HCT116 (cell line): ENCODE results near the gene ADARB2. TPM values are rescaled to one million over a fixed set of nuclear protein-coding genes. Genes with fewer than 3 reads are reported as not detected.

Experiments
- ATAC-seq: fragments of 200-7000 bp; cut with Tn5 transposase; 2 replicates; pipeline ENCODE4 v1.9.1; 2020; ENCODE audit warnings: mild to moderate bottlenecking, moderate library complexity
- BruUV-seq: library from RNA; stranded (reverse); fragments of 400-500 nt; replicated peaks from 2 replicates; lab custom pipeline; 2021; lab: Mats Ljungman, UMichigan
- CTCF ChIA-PET: fragments of 300-600 bp; sonication (Branson Sonifier 250); formaldehyde crosslinking; loops from one replicate; lab custom pipeline; 2021; ENCODE audit warnings: antibody characterized with exemption; lab: Charles Lee
- POLR2A ChIA-PET: fragments of 300-600, 350-600 bp; sonication (Branson Sonifier 250); formaldehyde crosslinking; loops from one replicate; lab custom pipeline; 2021; ENCODE audit warnings: antibody characterized with exemption; lab: Charles Lee
- RAD21 ChIA-PET, 2 experiments: fragments of 300-600 bp; sonication (Branson Sonifier 250); formaldehyde crosslinking; loops; one replicate each; lab custom pipeline; 2023; ENCODE audit warnings: low total read pairs in 2 of 2; ENCODE audit not compliant: uncharacterized antibody in 2 of 2, unreplicated experiment in 2 of 2, low non-redundant PET in 1 of 2; lab: Charles Lee
- DNase-seq: peaks from one replicate; pipeline ENCODE4 v3.0.0-alpha.2; 2010; ENCODE audit warnings: low read depth, low spot score
- H2AFZ ChIP-seq: fragments of 200-600 bp; shearing (Covaris generic), sonication (generic); 2 replicates; pipeline ENCODE4 v1.6.1; 2017; ENCODE audit warnings: low read depth, mixed run types, mixed read lengths, antibody characterized with exemption, low read length; ENCODE audit not compliant: poor library complexity, severe bottlenecking
- H3K27ac ChIP-seq: 2 replicates; pipeline ENCODE4 v1.5.1; 2012; ENCODE audit warnings: low read depth, low read length
- H3K27me3 ChIP-seq: fragments of 200-600 bp; sonication (generic); 2 replicates; pipeline ENCODE4 v1.6.1; 2016; ENCODE audit warnings: mixed run types, low read length, mixed read lengths; ENCODE audit not compliant: insufficient read depth
- H3K36me3 ChIP-seq, 2 experiments: fragments of 200-500 bp in 1 of 2; fragments of 200-600 bp in 1 of 2; sonication (Bioruptor generic) in 1 of 2; sonication (generic) in 1 of 2; 2 replicates each; pipeline versions ENCODE4 v1.5.1 to v1.6.1; 2014 to 2016; ENCODE audit warnings: low read length in 2 of 2, inconsistent platforms in 1 of 2, mixed read lengths in 1 of 2, mixed run types in 1 of 2; ENCODE audit not compliant: insufficient read depth in 2 of 2, control insufficient read depth in 1 of 2
- H3K4me1 ChIP-seq, 2 experiments: fragments of 200-600 bp in 1 of 2; sonication (generic) in 1 of 2; 2 replicates each; pipeline versions ENCODE4 v1.5.1 to v1.6.1; 2012 to 2017; ENCODE audit warnings: low read length in 2 of 2, inconsistent platforms in 1 of 2, mild to moderate bottlenecking in 1 of 2, mixed read lengths in 1 of 2, mixed run types in 1 of 2, moderate library complexity in 1 of 2; ENCODE audit not compliant: insufficient read depth in 2 of 2, control insufficient read depth in 1 of 2
- H3K4me2 ChIP-seq: fragments of 200-600 bp; sonication (generic); 2 replicates; pipeline ENCODE4 v1.6.1; 2017; ENCODE audit warnings: mixed run types, low read length, mixed read lengths
- H3K4me3 ChIP-seq, 2 experiments: fragments of 200-600 bp in 1 of 2; sonication (generic) in 1 of 2; replicated peaks in 1 of 2; 2 replicates each; pipeline ENCODE4 v1.5.1; 2011 to 2016; ENCODE audit warnings: low read length in 2 of 2, control low read depth in 1 of 2, low read depth in 1 of 2, mild to moderate bottlenecking in 1 of 2, mixed read lengths in 1 of 2, mixed run types in 1 of 2
- H3K79me2 ChIP-seq: fragments of 200-600 bp; sonication (generic); 2 replicates; pipeline ENCODE4 v1.6.1; 2017; ENCODE audit warnings: mild to moderate bottlenecking, mixed run types, low read length, moderate library complexity, mixed read lengths; ENCODE audit not compliant: insufficient read depth
- H3K9ac ChIP-seq: fragments of 200-600 bp; sonication (generic); 2 replicates; pipeline ENCODE4 v1.6.1; 2016; ENCODE audit warnings: low read length, mixed read lengths
- H3K9me2 ChIP-seq: fragments of 200-600 bp; sonication (generic), shearing (Covaris generic); 2 replicates; pipeline ENCODE4 v1.6.1; 2017; ENCODE audit warnings: mixed run types, mild to moderate bottlenecking, moderate library complexity; ENCODE audit not compliant: insufficient read depth
- H3K9me3 ChIP-seq, 2 experiments: fragments of 200-500 bp in 1 of 2; fragments of 200-600 bp in 1 of 2; sonication (Bioruptor generic) in 1 of 2; sonication (generic) in 1 of 2; 2 replicates each; pipeline ENCODE4 v1.6.1; 2014 to 2017; ENCODE audit warnings: low read length in 2 of 2, mixed read lengths in 2 of 2, inconsistent platforms in 1 of 2, low read depth in 1 of 2, mild to moderate bottlenecking in 1 of 2, mixed run types in 1 of 2, moderate library complexity in 1 of 2; ENCODE audit not compliant: control insufficient read depth in 1 of 2, insufficient read depth in 1 of 2
- H4K20me1 ChIP-seq: fragments of 200-600 bp; sonication (generic), shearing (Covaris generic); 2 replicates; pipeline ENCODE4 v1.6.1; 2017; ENCODE audit warnings: mixed run types, mild to moderate bottlenecking, moderate library complexity; ENCODE audit not compliant: insufficient read depth
- CBX3 ChIP-seq: IDR thresholded peaks from 2 replicates; pipeline ENCODE4 v1.6.1; 2012; ENCODE audit warnings: low read depth
- CEBPB ChIP-seq: IDR thresholded peaks from 2 replicates; pipeline ENCODE4 v1.6.1; 2012; ENCODE audit warnings: low read depth
- EGR1 ChIP-seq: IDR thresholded peaks from 2 replicates; pipeline ENCODE4 v1.6.1; 2012; ENCODE audit warnings: low read depth
- EZH2 ChIP-seq: fragments of 200-600 bp; sonication (generic); IDR thresholded peaks from 2 replicates; pipeline ENCODE4 v1.6.1; 2017; ENCODE audit warnings: antibody characterized with exemption, mixed run types
- FOSL1 ChIP-seq: IDR thresholded peaks from 2 replicates; pipeline ENCODE4 v1.6.1; 2012; ENCODE audit warnings: low read depth
- POLR2A ChIP-seq: IDR thresholded peaks from 2 replicates; pipeline ENCODE4 v1.7.0; 2011; ENCODE audit warnings: borderline replicate concordance; ENCODE audit not compliant: insufficient read depth, insufficient read length; ENCODE audit errors: extremely low read depth
- POLR2AphosphoS5 ChIP-seq: IDR thresholded peaks from 2 replicates; pipeline ENCODE4 v1.6.1; 2011; ENCODE audit warnings: mild to moderate bottlenecking, low read depth, low read length, moderate library complexity
- RAD21 ChIP-seq: IDR thresholded peaks from 2 replicates; pipeline ENCODE4 v1.6.1; 2012; ENCODE audit warnings: low read depth, mild to moderate bottlenecking
- SP1 ChIP-seq: IDR thresholded peaks from 2 replicates; pipeline ENCODE4 v1.6.1; 2012; ENCODE audit warnings: low read depth
- ZNF274 ChIP-seq: fragments of 200-500 bp; sonication (Bioruptor generic); IDR thresholded peaks from 2 replicates; pipeline ENCODE4 v1.6.1; 2014; ENCODE audit warnings: mild to moderate bottlenecking, low read depth, low read length, inconsistent platforms
- intact Hi-C: fragments of 100-400 bp; cut with micrococcal nuclease; formaldehyde crosslinking; loops from 2 replicates; pipeline ENCODE4 v1.10.0; 2022
- total RNA-seq: library from RNA; stranded (reverse); gene quantifications from one replicate; pipeline ENCODE4 v1.2.1, GENCODE V29; 2021; ENCODE audit not compliant: unreplicated experiment
- TF ChIP-seq, protein P1 (sequence below): IDR thresholded peaks from 2 replicates; pipeline ENCODE4 v1.6.1; 2012

ADARB2 gene
- total RNA-seq, 1 experiment from 2014 or later = not detected

DNA sequence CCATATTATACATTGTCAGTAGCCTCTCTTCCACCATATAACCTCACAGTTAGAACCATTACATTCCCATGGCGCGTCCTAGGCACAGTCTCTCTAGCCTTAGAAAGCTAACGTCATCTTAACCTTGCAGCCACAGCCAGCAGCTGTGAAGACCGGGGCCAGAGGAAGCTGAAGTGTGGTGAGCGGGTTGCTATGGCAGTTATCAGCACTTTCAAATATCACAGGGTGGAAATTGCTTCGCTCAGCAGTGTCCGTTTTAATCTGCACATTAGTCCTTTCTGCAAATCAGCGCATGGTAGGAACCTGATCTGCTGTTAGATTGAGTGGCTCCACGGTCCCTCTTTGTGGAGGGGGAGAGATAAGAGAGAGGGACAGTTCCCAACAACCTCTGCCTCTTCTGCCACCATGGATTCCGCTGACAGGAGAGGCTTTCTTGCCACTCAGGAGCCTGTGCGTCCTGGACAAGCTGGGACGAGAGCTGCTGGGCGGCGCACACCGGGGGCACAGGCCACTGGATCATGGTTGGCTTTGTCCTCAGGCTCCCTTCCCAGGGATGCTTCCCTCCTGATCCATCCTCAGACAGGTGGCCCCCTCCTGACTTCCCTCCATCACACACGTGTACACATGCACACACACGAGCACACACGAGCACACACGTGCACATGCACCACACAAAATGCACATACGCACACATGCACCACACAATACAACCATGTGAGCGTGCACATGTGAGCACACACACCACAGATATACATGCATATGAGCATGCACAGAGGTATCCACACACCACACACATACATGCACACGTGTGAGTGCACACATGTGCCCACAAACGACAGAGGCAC, 587.3 kb downstream of the ADARB2 start:
- Histone ChIP-seq H3K27me3 (no peaks in the 10 kb centered on the region), H3K9me2 (no peaks in the 10 kb centered on the region), H3K27ac (no peak overlapping the region), H3K9ac (no peak overlapping the region), H3K4me2 (no peak overlapping the region), H4K20me1 (no peaks in the 10 kb centered on the region), H3K4me1 (no peaks in the 10 kb centered on the region; a peak in 1 of 4 replicates), H3K9me3 (peaks cover 0 to 11% of the 10 kb centered on the region in 2 experiments; a peak in 2 of 4 replicates), H3K36me3 (no peaks in the 10 kb centered on the region), H3K4me3 (no peak overlapping the region), H3K79me2 (no peaks in the 10 kb centered on the region), H2AFZ (no peak overlapping the region)
- DNase-seq (no peak), ATAC-seq (no peak)
- CTCF ChIA-PET = no interaction called here
- RAD21 ChIA-PET = no interaction called here
- POLR2A ChIA-PET = no interaction called here
- no TSS peak for BruUV-seq
- TF ChIP-seq SP1 (no peak), POLR2A (no peak), CEBPB (no peak), ZNF274 (no peak), EGR1 (no peak), RAD21 (no peak), CBX3 (no peak), POLR2AphosphoS5 (no peak), EZH2 (no peak), FOSL1 (no peak)
- TF ChIP-seq, protein P1, sequence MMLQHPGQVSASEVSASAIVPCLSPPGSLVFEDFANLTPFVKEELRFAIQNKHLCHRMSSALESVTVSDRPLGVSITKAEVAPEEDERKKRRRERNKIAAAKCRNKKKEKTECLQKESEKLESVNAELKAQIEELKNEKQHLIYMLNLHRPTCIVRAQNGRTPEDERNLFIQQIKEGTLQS = no peak
- intact Hi-C loops = no loop called here
